Transverse colon (tissue), 3 donors: ENCODE results near the gene GLT8D2.

Experiments
- POLR2A ChIP-seq: fragments of 450-650 bp; IDR thresholded peaks from one replicate; pipeline ENCODE4 v1.6.1; 2016; ENCODE audit warnings: antibody characterized with exemption, mild to moderate bottlenecking, moderate library complexity
- TF ChIP-seq, protein P1 (sequence below), 5 experiments: fragments of 200-600 bp in 3 of 5; fragments of 450-650 bp in 2 of 5; sonication (generic) in 3 of 5; IDR thresholded peaks; 1 replicate in 2 of 5; 2 replicates in 3 of 5; pipeline ENCODE4 v1.5.1; 2016 to 2017; ENCODE audit warnings: antibody characterized with exemption in 5 of 5, inconsistent platforms in 3 of 5, mild to moderate bottlenecking in 2 of 5, moderate library complexity in 1 of 5

DNA sequence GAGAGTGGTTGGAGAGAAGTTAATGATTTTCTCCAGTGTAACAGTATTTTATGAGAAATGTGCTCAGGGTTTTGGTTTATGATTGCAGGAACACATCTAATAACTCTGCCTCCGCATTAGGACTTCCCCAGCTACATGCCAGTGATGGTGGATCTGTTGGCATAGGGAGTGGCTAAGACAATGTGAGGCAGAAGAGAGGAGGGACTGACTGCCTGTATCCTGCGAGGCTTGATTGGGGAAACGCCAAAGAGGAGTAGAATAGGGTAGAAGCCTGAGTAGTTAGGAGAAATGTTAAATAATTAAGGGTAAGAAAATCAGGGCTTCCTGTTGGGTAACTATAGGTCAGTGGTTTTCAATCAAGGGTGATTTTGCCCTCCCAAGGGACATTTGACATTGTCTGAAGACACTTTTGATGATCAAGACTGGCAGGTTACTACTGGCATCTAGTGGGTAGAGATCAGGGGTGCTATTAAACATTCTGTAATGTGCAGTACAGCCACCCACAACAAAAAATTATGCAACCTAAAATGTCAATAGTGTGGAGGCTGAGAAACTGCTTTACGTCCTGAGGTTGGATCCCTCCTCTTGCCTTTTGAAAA lies 71.5 kb downstream of the GLT8D2 start:
- no peak for TF ChIP-seq POLR2A
- TF ChIP-seq, protein P1, sequence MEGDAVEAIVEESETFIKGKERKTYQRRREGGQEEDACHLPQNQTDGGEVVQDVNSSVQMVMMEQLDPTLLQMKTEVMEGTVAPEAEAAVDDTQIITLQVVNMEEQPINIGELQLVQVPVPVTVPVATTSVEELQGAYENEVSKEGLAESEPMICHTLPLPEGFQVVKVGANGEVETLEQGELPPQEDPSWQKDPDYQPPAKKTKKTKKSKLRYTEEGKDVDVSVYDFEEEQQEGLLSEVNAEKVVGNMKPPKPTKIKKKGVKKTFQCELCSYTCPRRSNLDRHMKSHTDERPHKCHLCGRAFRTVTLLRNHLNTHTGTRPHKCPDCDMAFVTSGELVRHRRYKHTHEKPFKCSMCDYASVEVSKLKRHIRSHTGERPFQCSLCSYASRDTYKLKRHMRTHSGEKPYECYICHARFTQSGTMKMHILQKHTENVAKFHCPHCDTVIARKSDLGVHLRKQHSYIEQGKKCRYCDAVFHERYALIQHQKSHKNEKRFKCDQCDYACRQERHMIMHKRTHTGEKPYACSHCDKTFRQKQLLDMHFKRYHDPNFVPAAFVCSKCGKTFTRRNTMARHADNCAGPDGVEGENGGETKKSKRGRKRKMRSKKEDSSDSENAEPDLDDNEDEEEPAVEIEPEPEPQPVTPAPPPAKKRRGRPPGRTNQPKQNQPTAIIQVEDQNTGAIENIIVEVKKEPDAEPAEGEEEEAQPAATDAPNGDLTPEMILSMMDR (IDR thresholded peaks at IDR 0.05): no peak
